Fibroblast of the aortic adventitia (primary cell): ENCODE data around the gene C20orf204. TPM values are rescaled to one million over a fixed set of nuclear protein-coding genes. Genes with fewer than 3 reads are reported as not detected.

Experiments used
- DNase-seq: peaks from one replicate; pipeline ENCODE4 v3.0.0-alpha.2; 2010; ENCODE audit warnings: low read depth
- H3K4me3 ChIP-seq: 2 replicates; pipeline ENCODE4 v1.5.1; 2011; ENCODE audit warnings: low read depth, mild to moderate bottlenecking, control low read depth, low read length, moderate library complexity
- total RNA-seq: library from RNA; depleted of rRNA; stranded (reverse); fragments of >200 nt; gene quantifications from 2 replicates; pipeline ENCODE4 v1.2.3, GENCODE V29; 2012; ENCODE audit warnings: low replicate concordance
- TF ChIP-seq, protein P1 (sequence below): IDR thresholded peaks from 2 replicates; pipeline ENCODE4 v1.5.1; 2011; ENCODE audit warnings: mild to moderate bottlenecking, low read length, control low read depth, inconsistent platforms; ENCODE audit not compliant: insufficient read depth

The C20orf204 gene
- total RNA-seq, 1 donor, result 1.6 TPM

DNA sequence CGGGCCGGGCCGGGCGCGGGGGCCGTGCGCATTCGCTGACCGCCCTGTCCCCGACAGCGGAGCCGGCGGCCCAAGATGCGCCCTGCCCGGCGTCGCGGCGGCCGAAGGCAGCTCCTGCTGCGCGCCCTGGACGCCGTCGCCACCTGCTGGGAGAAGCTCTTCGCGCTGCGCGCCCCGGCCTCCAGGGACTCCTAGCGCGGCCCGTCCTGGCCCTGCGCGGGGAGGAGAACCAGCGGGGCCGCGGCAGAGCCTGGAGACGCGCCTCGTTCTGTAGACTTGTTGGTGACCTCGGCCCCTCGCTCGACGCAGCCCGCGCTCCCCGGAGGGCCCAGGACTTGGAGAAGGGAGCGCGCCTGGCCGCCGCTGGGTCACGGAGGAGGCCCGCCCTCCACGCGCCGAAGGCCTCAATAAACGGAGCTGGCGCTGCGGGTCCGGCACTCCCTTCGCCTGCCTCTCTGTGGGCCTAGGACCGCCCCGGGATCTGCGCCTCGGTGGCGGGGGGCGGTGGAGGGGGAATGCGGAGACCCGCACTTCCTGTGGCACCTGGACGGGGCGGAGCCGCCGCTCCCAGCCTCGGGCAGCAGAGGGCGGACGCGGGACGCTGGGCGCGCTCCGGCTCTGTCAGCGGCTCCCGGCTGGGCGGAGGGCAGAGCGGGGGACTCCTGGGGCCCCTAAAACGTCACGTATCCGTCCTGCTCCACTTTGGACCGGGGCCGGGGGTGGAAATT, 2.7 kb downstream of the C20orf204 start:
- TF ChIP-seq, protein P1, sequence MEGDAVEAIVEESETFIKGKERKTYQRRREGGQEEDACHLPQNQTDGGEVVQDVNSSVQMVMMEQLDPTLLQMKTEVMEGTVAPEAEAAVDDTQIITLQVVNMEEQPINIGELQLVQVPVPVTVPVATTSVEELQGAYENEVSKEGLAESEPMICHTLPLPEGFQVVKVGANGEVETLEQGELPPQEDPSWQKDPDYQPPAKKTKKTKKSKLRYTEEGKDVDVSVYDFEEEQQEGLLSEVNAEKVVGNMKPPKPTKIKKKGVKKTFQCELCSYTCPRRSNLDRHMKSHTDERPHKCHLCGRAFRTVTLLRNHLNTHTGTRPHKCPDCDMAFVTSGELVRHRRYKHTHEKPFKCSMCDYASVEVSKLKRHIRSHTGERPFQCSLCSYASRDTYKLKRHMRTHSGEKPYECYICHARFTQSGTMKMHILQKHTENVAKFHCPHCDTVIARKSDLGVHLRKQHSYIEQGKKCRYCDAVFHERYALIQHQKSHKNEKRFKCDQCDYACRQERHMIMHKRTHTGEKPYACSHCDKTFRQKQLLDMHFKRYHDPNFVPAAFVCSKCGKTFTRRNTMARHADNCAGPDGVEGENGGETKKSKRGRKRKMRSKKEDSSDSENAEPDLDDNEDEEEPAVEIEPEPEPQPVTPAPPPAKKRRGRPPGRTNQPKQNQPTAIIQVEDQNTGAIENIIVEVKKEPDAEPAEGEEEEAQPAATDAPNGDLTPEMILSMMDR, result peak; percentile 56
- H3K4me3 ChIP-seq, result peak overlapping the region; percentile 48
- DNase-seq, result peak; percentile 40

DNA sequence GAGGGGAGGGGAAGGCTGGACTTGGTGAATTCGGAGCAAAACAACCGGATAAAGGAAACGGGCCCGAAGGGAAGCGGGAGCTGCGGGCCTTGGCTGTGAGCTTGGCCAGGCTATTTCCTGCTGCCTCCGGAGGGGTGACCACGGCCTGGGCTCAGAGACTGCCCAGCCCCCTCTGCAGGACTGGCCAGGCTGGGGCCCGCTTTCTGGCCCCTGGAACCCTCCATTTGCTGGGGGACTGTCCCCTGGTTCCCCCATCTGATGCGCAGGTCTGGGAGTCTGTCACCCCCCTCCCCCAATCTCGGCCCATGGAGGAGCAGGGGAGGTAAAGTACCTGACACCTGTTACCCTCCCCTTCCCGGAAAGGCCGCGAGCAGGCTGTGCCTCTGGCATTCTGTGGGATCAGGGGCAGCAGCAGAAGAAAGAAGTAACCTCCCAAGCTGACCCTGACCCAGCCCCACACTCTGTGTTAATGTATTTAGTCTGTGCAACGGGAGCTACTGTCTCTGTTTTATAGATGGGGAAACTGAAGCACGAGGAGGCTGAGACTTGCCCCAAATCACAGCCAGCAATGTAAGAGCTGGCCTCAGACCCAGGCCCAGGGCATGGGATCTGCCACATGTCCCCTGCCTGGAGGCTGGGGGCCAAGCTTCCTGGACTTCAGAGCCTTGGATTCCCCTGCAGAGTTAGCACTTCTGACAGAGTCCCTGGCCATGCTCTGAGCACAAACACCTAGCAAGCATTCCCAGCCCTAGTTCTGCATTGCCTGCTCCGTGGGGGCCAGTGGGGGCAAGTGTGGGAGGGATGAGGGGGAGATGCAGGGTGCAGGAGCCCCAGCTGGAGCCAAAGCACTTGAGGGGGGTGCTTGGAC, 3.5 kb downstream of the C20orf204 start:
- H3K4me3 ChIP-seq, result peak overlapping the region; percentile 28
- no peak for DNase-seq
- TF ChIP-seq, protein P1, result no peak

DNA sequence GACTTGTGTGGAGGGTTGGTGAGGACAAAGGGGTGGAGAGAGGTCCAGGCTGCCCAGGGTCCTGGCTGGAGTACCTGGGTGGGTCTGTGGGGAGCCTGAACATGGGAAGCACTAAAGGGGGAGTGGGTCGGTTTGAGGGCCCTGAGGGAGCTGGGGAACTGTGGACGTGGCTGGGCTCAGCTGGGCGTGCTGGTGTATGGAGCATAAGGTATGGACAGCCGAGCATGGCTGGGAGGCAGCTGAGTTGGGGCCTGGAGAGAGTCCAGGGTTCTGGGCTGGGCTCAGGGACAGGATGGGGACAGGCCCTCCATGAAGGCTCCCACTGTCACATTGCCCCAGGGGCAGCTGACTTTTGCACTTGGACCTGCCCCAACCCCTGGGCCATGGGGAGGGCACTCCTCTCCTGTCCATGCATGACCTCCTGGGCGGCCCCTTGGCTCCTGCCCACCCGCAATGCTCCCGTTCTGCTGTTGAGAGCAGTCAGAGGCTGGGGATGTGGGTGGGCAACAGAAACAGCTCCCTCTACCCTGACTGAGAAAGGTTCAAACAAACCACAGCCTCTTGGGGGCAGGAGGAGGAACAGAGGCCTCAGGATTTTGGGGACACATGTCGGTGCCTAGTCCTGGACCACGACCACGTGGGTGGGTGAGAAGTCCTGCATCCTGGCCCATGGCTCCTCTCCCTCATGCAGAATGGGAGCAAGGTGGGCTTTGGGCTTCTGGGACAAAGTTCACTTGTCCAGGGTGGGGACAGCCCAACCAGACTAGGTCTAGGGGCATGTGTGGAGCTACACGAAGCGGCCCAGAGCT, 4.5 kb downstream of the C20orf204 start:
- TF ChIP-seq, protein P1, result no peak

DNA sequence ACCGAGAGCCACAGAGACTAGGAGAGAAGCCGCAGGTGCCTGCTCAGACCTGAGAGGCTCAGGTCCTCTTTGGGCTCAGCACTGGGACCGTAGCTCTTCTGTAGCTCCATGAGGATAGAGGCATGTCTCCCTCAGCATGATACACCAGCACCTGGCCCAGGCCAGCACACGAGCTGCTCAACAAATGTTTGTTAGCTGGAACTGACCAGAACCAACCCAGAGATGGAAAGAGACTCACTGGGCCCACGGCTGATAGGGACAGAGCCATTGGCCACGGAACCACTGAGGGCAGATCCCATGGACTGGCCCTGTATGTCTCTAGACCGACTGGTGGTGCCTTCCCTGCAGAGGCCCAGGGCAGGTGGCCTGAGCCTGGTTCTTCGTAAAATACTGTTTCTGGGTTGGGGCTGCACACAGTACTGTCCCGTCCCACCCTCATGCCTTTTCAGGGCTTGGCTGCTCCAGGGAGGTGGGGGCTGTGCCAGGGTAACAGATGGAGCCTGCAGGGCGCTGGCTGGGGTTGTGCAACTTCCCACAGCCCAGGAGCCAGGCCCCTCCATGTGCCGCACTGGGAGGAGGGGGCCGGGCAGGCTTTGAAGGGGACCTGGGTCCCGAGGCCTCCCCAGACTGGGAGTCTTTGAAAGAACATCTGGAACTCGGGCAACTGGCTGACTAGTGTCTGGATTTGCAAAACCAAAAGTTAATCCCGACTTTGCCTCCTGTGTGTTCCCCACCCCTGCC, 5.2 kb downstream of the C20orf204 start:
- TF ChIP-seq, protein P1, result no peak
- H3K4me3 ChIP-seq, result no peak overlapping the region

More for the DNA sequence above, 4.5 kb downstream of the C20orf204 start:
- no peak for DNase-seq
- H3K4me3 ChIP-seq, result no peak overlapping the region

DNA sequence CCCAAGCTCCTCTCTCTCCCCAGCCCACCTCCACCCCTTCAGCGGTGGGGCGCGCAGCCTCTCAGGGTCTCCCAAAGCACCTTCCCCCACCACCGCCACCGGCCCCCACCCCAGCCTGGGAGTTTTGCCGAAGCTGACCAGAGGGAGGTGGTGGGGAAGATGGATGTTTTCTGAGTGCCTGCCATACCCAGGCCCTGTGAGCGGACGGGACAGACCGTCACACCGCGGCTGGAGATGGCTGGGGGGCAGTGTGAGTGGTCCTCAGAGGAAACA, 5.7 kb downstream of the C20orf204 start:
- TF ChIP-seq, protein P1, result no peak
- no peak for DNase-seq

More for the DNA sequence above, 5.2 kb downstream of the C20orf204 start:
- DNase-seq, result peak; percentile 16

More for the DNA sequence above, 5.7 kb downstream of the C20orf204 start:
- H3K4me3 ChIP-seq, result no peak overlapping the region
